Lung microvascular endothelial cell (primary cell): ENCODE measurements around the gene SLCO2A1. TPM values are rescaled to one million over a fixed set of nuclear protein-coding genes. Genes with fewer than 3 reads are reported as not detected.

Experiments
- DNase-seq, 2 donors: peaks; one replicate each; pipeline versions ENCODE4 v3.0.0 to v3.0.0-alpha.2; 2010; ENCODE audit warnings: low read depth in 2 of 2
- total RNA-seq: library from RNA; depleted of rRNA; stranded (reverse); fragments of >200 nt; gene quantifications from 2 replicates; pipeline ENCODE4 v1.2.1, GENCODE V29; 2014

The SLCO2A1 gene
- total RNA-seq, 1 donor from 2014 or later = 7.9 TPM

DNA sequence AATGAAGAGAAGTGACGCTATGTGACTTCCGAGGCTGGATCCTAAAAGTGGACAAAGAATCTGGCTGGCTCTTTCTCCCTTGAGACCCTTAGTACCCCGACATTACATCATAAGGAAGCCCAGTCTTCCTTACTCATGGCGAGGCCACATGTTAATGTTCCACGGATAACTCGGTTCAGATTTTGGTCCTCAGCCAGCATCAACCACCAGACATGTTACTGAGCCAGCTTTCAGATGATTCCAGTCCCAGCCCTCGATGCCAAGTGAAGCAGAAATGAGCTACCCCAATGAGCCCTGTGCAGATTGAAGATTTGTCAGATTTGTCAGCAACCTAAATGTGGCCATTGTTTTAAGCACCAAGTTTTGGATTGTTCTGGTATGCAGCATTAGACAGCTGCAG is 46.6 kb downstream of the SLCO2A1 start:
- DNase-seq = no peak

DNA sequence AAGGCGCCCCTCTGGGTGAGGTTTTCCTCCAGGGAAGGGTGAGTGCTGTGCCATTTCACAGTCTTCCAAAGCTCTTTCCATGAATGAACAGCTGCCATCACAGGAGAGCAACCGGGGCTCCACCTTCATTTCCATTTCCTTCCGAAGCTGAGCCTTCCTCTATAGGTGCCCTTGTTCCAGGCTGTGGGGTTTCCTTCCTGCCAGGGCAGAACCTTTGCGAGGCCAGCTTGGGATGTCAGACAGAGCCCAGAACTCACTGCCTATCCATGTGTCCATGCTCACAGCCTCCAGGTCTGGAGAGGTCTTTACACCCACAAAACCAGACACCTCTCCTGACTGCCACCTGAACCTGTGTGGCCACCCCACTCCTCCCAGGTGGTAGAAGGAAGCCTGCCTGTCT is 49.2 kb downstream of the SLCO2A1 start:
- DNase-seq = peak in 1 of 2 donors; percentile 38

DNA sequence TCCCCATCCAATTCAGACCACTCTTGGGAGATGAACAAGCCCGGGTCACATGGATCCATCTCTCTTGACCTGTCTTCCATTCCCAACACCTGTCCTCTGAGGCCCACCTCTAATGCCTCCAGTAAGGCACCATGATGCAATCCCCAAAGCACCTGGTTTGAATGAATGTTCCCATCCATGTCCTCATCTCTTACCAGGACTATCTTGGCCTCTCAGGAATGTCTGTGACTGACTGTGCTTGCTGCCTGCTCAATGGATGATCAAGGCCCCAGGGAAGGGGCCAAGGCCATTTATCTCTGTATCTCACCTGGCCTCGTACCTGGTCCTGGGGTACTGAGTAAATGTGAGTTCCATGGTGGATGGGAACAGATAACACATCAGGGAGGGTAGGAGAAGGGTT is 49.7 kb downstream of the SLCO2A1 start:
- DNase-seq = no peak

DNA sequence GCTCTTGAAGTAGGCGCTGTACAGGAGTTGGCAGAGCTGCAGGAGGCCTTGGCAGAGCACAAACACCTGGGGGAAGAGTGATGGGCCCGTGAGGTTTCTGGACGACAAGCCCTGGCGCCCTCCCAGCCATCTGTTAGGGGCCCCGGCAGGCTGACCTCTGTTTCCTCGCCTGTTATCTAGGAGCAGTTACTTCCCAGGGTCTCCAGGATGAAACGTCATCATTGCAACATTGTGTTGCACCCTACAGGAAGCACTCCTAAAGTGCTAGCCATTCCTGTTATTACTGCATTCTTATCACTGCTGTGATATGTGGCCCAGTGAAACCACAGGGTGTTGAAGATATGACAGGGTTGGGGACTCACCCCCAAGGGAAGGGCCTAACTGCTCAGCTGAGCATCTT is 50.2 kb downstream of the SLCO2A1 start:
- peak; percentile 79 to 97 for DNase-seq

- DNase-seq = peak; percentile 72 to 94
These were observed 52.2 kb downstream of the SLCO2A1 start for GRCh38 chr3:133977568-133977967.

DNA sequence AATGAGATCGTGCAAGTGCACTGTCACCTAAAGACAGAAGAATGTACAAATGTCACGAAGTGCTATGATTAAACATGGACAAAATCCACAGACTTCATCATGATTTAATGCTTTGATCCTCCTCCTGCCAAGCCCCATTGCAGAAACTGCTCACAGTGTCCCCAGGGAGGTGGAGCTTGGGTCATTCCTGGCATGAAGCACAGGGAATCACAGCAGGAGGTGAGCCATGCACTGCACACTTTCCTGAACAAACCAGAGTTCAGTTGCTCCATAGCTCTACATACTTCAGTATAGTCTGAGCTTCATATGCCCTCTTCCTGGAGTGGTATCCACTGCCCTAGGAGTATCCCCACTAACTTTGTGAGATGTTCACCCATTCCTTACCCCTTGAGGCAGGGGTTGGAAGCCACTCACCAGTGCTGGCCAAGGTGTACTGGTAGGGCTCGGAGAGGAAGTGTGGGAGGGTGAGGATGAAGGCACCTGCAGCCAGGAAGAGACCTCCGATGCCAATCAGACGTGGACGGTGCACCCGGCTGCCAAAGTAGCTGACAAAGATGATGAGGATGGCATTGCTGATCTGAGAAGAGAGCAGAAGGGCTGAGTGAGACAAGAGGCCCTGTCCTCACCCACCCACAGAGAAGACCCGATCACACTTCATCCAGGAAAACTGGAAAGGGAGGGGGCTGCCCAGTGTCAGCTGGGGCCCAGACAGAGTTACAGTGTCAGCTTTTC is 56.3 kb downstream of the SLCO2A1 start:
- no peak for DNase-seq

DNA sequence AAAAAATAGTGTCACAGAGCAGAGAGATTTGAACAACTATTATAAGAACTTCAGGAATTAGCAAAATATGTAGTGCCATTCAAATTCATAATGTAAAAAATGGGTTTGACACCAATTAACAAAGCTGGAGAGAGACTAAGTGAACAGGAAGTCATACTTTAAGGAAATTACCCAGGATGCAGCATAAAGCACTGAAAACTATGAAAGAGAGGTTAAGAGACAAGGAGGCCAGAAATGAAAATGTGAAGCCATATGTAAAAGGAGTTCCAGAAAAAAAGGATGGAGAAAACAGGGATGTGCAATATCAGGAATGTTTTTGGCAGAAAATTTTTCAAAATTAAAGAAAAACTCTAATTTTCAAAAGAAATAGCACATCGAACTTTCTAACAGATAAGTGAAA is 57.6 kb downstream of the SLCO2A1 start:
- no peak for DNase-seq

- DNase-seq = no peak
These were observed 58.8 kb downstream of the SLCO2A1 start for GRCh38 chr3:133970916-133971315.

DNA sequence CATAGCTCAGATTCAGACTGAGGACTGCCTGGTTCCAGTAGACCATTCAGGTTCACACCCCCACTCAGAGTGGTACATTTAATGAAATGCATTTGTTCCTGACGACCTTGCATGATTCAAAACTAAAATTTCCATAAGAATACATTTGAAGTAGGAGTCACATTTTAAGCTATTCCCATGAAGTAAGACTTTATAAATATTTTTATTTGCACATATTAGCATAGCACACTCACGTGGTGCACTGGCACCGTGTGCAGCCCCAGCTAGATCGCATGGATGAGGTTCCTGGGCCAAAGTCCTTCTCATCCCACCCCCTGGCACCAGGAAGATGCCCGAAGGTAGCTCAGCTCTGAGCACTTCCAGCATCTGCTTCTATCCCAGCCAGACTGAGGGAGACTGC is 59.4 kb downstream of the SLCO2A1 start:
- DNase-seq = no peak

DNA sequence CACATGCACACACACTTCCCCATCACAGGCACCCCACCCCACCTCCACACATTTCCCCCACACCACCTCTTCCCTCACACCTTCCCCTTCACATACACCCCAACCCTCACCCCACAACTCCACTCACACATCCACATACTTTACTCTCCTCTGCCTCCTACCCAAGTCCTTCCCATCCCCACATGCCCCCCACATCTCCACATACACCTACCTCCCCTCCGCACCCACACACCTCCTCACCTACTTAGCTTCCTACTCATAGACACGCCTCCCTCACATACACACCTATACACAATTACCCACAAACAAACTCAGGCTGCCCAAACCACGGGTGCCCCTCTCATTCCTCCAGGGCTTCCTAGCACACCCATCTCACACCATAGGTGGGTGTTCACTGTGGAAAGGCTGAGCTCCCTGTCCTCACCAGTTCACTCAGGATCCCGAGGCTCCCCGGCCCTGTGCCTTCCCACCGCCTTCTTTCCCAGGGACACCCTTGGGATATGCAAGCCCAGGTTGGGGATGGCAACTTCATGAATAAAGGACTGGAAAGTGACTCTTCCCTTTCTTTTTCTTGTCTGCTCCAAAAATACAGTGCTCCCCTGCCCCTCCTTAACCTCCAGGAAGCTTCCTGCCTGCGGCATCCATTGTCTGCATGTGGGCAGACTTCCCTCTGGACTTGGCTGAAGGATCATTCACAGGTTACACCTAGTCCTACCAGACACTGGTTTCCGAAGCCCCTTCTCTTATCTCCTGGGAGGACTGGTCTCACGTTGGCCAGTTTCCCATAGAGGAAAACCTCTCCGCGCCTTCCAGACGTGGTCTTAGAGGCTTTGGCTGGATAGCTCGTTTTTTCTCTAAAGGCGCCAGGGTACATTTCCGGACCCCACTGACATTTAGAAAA is 61.5 kb downstream of the SLCO2A1 start:
- DNase-seq = peak in 1 of 2 donors; percentile 39

DNA sequence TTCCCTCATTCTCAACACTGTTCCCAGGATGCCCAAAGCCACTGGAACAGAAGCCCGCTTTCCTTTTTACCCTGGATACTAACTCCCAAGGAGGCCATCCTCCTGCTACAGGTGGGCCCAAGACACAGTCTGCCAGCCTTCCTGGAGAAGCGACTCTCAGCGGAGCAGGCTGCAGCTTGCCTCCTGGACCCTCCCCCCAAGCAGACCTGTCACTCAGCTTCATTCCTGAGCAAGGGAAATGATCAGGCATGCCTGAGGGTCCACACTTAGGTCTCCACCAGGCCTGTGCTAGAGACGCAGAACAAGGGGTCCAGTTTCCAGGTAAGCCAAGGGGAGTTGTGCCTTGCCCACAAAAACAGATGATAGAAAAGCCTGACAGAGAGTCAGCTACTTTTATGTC is 62.8 kb downstream of the SLCO2A1 start:
- DNase-seq = no peak

- DNase-seq = no peak
These were observed 63.8 kb downstream of the SLCO2A1 start for GRCh38 chr3:133965906-133966305.

DNA sequence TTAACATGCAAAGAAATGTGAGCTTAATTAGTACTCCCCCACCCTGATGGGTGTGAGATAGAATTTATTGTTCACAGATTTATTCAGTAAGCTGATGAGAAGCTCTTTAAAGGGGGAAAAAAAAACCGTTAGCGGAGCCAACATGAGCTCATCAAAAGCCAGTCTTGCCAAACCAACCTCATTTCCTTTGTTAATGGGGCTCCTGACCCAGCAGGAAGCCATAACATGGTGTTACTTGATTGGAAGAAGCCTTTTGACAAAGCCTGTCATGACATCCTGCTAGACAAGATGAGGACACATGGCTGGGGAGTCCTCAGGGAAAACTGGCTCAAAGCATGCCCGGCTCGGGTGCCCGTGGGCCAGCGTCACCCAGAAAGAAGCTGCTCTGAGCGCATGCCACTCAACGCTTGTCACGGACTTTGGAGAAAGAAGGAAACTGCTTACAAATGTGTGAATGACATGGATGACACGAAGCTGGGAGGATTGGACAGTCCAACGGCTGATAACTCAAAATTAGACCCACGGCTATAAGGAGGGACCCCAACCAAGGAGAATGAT is 64.6 kb downstream of the SLCO2A1 start:
- DNase-seq = peak; percentile 91 to 96

DNA sequence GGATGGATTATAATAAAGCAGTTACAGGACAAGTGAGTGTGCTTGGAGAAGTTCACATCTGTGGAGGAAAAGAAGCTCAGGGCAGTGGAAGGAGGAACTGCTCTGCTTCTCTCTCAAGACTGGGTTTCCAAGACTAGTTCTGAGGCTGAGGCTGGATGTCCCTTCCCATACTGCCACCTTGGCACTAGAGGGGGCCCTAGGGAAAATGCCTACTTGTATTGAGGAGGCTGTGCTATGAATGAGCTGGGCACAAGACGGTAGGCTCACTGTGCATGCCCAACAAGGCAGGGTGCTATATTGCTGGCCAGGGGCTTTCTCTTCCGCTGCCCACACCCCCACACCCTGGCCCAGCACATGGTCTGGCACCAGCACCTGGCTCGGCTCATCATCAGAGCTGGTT is 65.2 kb downstream of the SLCO2A1 start:
- peak; percentile 36 to 49 for DNase-seq

DNA sequence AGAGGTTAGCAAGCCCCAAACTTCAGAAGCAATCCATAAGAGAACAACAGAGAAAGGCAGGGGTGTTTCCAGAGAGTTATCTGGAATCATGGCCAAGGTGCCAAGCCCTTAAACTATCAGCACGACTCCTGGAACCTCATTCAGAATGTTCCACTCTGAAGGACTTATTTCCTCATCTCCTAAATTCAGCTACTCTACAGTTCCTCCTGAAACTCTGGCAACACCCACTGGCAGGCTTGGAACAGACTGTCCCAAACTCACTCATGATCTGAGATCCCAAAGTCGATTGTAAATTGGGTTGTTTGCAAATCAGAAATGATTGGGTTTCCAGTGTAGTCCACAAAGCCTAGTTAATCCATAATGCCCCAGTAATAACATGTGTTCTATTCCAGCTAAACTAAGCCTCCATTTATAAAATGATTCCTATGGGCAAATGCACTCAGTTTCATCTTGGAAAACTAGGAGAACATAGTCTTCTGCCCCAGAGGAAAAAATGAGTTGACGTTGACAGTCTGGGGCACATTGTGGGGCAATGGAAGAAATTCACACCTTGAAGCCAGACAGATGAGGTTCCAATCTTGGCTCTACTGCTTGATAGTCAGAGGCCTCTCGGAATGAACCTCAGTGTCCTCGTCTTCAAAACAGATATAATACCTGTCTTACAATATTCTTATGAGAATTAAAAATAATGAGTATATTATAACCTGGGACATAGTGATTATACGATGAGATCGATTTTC is 65.9 kb downstream of the SLCO2A1 start:
- DNase-seq = no peak

GRCh38 chr3:133962849-133963248 is 66.9 kb downstream of the SLCO2A1 start:
- peak; percentile 36 to 62 for DNase-seq

DNA sequence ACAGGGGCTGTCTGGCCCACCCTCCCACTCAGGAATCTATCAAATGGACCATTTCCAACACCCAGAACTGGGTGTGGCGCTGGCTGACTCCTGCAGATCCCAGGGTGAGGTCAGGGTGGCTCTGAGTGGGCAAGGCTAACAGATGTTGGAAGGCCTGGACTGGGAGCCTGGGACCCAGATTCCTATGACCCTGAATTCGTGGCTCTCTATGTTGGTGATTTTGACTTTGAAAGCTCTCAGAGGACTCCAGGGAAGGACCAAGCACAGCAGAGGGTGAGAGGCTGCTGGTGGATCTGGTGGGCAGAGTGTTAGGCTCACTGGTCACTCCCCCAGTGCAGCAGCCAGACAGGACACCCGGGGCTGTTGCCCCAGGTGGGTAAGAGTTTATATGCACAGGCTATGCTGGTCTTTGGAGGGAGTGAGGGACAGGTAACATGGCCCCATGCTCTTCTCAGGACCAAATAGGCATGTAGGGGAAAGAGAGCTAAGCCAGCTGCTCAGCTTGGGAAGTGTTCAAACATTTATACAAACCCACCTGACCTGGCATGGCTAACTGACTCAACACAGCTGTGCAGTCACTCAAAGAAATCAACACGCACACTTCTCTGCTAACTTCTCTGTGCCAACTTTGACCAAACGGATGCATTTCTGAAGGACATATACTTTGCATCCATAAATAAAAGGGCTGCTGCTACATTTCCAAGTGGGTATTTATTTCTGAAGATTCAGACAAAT is 71.5 kb downstream of the SLCO2A1 start:
- no peak for DNase-seq

DNA sequence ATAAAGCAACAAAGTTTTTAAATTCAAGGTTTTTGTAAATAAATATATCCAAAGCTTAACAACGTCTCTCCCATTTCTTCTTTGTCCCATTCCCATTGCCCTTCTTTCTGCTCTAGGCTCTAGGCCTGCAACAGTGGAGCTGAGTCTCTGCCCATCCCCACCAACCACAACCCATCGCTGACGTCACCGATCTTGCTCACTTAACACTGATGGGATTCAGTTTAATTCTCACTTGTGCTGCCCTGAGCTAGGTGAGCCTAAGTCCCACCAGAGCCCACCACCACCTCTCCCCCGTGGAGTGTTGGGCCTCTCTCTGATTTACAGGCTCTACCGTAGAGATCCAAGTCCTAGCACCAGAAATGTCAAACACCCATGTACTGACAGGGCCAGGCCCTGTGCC is 72.7 kb downstream of the SLCO2A1 start:
- DNase-seq = no peak

- DNase-seq = peak in 1 of 2 donors; percentile 61
These were observed 73.4 kb downstream of the SLCO2A1 start for GRCh38 chr3:133956353-133956752.

GRCh38 chr3:133955892-133956291 is 73.8 kb downstream of the SLCO2A1 start:
- DNase-seq = no peak
